HEK293T (cell line): ENCODE measurements around the gene ATAD3C.
"Not testable (repeated sequence)": the region's sequence is repeated elsewhere in the genome, so short reads cannot be mapped to it uniquely, and the experiment has no call there.

Experiments
- ELF4 ChIP-seq: fragments of 450-650 bp; IDR thresholded peaks from 2 replicates; pipeline ENCODE4 v1.6.1; 2017; ENCODE audit warnings: antibody characterized with exemption
- LEF1 ChIP-seq: fragments of 450-650 bp; IDR thresholded peaks from 2 replicates; pipeline ENCODE4 v1.6.1; 2017; ENCODE audit warnings: mild to moderate bottlenecking, borderline replicate concordance
- SP1 ChIP-seq: fragments of 450-650 bp; IDR thresholded peaks from 2 replicates; pipeline ENCODE4 v1.6.1; 2017
- TARDBP ChIP-seq: fragments of 450-650 bp; IDR thresholded peaks from 2 replicates; pipeline ENCODE4 v1.6.1; 2016
- TF ChIP-seq, protein P1 (sequence below): fragments of 450-650 bp; IDR thresholded peaks from 2 replicates; pipeline ENCODE4 v1.6.1; 2016

DNA sequence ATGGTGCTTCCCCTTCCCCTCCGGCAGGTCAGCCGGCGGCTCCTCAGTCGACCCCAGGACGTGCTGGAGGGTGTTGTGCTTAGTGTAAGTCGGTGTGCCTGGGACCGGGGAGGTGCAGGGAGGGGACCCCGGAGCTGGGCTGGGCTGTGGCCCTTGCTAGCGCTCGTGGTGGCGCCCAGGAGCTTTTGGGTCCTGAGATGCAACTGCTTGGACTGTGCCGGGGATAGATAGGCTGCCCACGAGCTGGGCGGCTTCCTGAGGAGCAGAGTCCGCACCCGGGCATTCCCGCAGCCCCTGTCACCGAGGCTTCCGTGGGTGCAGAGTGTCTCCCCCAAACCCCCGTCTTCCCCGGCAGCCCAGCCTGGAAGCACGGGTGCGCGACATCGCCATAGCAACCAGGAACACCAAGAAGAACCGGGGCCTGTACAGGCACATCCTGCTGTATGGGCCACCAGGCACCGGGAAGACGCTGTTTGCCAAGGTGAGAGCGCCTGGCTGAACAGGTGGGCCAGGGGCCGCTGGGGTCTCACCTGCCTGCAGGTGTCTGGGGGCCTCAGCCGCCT lies 36.3 kb downstream of the ATAD3C start:
- TF ChIP-seq LEF1, TARDBP, ELF4, SP1: not testable (repeated sequence)
- TF ChIP-seq, protein P1, sequence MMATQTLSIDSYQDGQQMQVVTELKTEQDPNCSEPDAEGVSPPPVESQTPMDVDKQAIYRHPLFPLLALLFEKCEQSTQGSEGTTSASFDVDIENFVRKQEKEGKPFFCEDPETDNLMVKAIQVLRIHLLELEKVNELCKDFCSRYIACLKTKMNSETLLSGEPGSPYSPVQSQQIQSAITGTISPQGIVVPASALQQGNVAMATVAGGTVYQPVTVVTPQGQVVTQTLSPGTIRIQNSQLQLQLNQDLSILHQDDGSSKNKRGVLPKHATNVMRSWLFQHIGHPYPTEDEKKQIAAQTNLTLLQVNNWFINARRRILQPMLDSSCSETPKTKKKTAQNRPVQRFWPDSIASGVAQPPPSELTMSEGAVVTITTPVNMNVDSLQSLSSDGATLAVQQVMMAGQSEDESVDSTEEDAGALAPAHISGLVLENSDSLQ: not testable (repeated sequence)
